Hair follicular keratinocyte (primary cell): ENCODE measurements around the gene CDH13. TPM values are rescaled to one million over a fixed set of nuclear protein-coding genes. Genes with fewer than 3 reads are reported as not detected.

Experiments
- total RNA-seq: library from RNA; depleted of rRNA; stranded (reverse); fragments of >200 nt; gene quantifications from 2 replicates; pipeline ENCODE4 v1.2.3, GENCODE V29; 2015

Gene CDH13
- 45.0 and 139 TPM in 2 replicates for total RNA-seq

DNA sequence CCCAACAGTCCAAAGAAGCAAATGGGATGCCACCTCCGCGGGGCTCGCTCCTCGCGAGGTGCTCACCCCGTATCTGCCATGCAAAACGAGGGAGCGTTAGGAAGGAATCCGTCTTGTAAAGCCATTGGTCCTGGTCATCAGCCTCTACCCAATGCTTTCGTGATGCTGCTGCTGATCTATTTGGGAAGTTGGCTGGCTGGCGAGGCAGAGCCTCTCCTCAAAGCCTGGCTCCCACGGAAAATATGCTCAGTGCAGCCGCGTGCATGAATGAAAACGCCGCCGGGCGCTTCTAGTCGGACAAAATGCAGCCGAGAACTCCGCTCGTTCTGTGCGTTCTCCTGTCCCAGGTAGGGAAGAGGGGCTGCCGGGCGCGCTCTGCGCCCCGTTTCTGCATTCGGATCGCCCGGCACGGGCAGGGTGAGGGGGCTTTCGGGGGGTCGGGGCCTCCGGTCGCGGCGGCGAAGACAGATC lies at the start of gene CDH13:
TSS of gene CDH13 (plus strand) at position 179 of the 471 bp plus-strand sequence.

DNA sequence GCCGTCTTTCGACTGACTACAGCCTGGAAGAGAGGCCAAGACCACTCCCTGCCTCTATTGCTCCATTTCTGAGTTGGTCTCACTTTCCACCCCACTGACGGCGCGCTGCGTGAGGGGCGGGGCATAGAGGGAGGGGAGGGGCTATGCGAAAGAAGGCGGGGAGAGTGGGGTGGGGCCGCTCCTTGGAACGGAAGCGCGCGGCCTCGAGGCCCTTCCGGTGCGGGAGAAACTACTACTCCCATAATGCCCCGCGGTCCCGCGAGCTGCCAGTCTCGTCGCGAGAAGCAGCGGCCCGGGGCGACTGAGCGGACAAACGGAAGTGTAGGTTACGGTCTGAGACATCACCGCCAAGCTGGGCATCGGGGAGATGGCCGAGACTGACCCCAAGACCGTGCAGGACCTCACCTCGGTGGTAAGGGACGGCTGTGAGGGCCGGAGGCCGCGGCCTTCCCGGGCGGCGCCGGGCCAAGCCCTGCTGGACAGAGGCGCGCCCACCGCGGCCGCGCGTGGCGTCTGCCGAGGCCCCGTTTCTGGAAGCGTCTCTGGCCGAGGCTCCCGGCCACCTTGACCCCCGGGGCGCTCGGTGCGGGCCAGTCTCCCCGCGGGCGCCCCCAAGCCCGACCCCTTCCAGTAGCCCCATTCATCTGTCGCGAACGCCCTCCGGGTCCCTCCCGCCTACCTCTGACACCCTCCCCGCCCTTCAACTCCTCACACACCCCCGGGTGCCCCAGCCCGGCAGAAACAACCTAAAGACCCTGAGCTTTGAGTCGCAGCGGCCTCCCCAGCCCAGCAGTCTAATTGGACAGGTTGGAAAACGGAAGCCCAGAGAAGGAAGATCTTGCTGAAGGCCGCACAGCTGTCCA lies 1181.2 kb downstream of the CDH13 start, which contains the start of gene HSBP1:
TSS of gene HSBP1 (plus strand) at position 269 of the 863 bp plus-strand sequence. CDS start at position 368, 99 bp downstream.

